H1 (cell line): ENCODE data around the gene C5orf15. TPM values are rescaled to one million over a fixed set of nuclear protein-coding genes. Genes with fewer than 3 reads are reported as not detected.

Experiments used
- ASH2L ChIP-seq: fragments of 200-600, 300-600 bp; sonication (generic); IDR thresholded peaks from one replicate; pipeline ENCODE4 v1.7.1; 2017; ENCODE audit warnings: low read length
- ATF3 ChIP-seq: IDR thresholded peaks from 2 replicates; pipeline ENCODE4 v1.6.1; 2011; ENCODE audit warnings: low read depth, mild to moderate bottlenecking, low read length; ENCODE audit not compliant: insufficient read depth
- BACH1 ChIP-seq: IDR thresholded peaks from 2 replicates; pipeline ENCODE4 v1.6.1; 2012; ENCODE audit warnings: low read length, improper control_type of control experiment
- CHD7 ChIP-seq: fragments of 300-600 bp; sonication (generic); IDR thresholded peaks from 2 replicates; pipeline ENCODE4 v1.7.1; 2012; ENCODE audit warnings: low read length, moderate library complexity, mild to moderate bottlenecking, inconsistent platforms; ENCODE audit not compliant: insufficient replicate concordance
- RBBP5 ChIP-seq: IDR thresholded peaks from 2 replicates; pipeline ENCODE4 v1.7.1; 2012; ENCODE audit warnings: low read depth, mild to moderate bottlenecking, inconsistent platforms, low read length, moderate library complexity, borderline replicate concordance
- RNF2 ChIP-seq: fragments of 200-900, 300-1000 bp; sonication (generic); IDR thresholded peaks from 2 replicates; pipeline ENCODE4 v1.7.1; 2016; ENCODE audit warnings: borderline replicate concordance, low read depth, mild to moderate bottlenecking, antibody characterized with exemption, low read length; ENCODE audit not compliant: poor library complexity, severe bottlenecking; ENCODE audit errors: missing control alignments
- SIRT6 ChIP-seq: IDR thresholded peaks from one replicate; pipeline ENCODE4 v1.7.1; 2012; ENCODE audit warnings: low read length, inconsistent platforms
- SP2 ChIP-seq: IDR thresholded peaks from 2 replicates; pipeline ENCODE4 v1.6.1; 2012; ENCODE audit warnings: mild to moderate bottlenecking, low read length, inconsistent platforms
- SRF ChIP-seq: IDR thresholded peaks from 2 replicates; pipeline ENCODE4 v1.6.1; 2011; ENCODE audit warnings: mild to moderate bottlenecking, low read depth, low read length, moderate library complexity
- polyA plus RNA-seq, 7 experiments: library from polyadenylated mRNA; depleted of rRNA in 3 of 7; stranded (reverse) in 5 of 7; unstranded in 2 of 7; fragments of >200 nt in 5 of 7; fragments of 200-250 nt in 2 of 7; gene quantifications; 1 replicate in 5 of 7; 2 replicates in 1 of 7; 4 replicates in 1 of 7; pipeline versions ENCODE4 v1.2.1 to v1.2.3, GENCODE V29; 2011 to 2013; ENCODE audit warnings: missing spikeins in 2 of 7, mixed read lengths in 2 of 7
- total RNA-seq: library from RNA; stranded (reverse); fragmentation: NEBNext Ultra II Directional; extraction: Animal tissue kit (Norgen Biotek cat#: 25700); gene quantifications from 2 replicates; pipeline ENCODE4 v1.2.1, GENCODE V29; 2021

C5orf15 gene
- total and polyA plus RNA-seq, 2 of the 8 experiments (the other 6 are each of a cell fraction or from before 2014, with no cell fraction given), result 31.7 to 39.3 TPM

- TF ChIP-seq CHD7, result no peak
- TF ChIP-seq BACH1, result no peak
- TF ChIP-seq RBBP5, result no peak
- TF ChIP-seq ASH2L, result no peak
- no peak for TF ChIP-seq RNF2
- no peak for TF ChIP-seq SP2
- no peak for TF ChIP-seq ATF3
- no peak for TF ChIP-seq SRF
- no peak for TF ChIP-seq SIRT6
Observed at GRCh38 chr5:133934822-133935666, 33.4 kb downstream of the C5orf15 start (continued).
